Measurements from ENCODE around the gene HAUS3. TPM values are rescaled to one million over a fixed set of nuclear protein-coding genes. Genes with fewer than 3 reads are reported as not detected.

HAUS3 gene
- total RNA-seq, 1 donor from 2014 or later: 13.0 TPM

DNA sequence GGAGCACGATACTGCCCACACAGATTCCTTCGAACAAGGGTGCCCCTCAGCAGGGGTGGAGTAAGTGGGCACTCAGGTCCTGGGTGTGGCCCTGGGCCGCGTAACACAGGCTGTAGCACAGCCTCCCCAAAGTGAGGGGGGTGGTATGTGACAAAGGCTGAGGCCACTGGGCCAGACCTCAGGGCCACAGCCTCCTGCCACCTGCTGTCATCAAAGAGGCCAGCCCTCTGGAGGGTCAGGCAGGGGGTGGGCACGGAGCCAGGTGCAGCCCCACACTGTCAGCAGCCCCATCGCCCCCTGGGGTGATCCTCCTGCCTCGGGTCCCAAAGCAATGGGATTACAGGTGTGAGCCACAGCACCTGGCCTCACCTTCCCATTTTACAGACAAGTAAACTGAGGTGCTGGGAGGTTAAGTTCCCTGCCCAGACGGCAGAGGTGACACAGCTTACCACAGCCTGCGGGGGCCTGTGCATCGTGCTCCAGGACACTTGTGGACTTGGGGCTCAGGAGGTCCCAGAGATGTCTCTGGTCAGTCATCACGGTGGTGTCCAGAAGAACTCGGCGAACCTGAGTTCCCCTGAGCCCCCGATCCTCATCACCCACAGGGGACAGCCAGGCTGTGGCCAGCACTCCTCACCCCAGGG lies 47.5 kb upstream of the HAUS3 start:
- TF ChIP-seq, protein P1, sequence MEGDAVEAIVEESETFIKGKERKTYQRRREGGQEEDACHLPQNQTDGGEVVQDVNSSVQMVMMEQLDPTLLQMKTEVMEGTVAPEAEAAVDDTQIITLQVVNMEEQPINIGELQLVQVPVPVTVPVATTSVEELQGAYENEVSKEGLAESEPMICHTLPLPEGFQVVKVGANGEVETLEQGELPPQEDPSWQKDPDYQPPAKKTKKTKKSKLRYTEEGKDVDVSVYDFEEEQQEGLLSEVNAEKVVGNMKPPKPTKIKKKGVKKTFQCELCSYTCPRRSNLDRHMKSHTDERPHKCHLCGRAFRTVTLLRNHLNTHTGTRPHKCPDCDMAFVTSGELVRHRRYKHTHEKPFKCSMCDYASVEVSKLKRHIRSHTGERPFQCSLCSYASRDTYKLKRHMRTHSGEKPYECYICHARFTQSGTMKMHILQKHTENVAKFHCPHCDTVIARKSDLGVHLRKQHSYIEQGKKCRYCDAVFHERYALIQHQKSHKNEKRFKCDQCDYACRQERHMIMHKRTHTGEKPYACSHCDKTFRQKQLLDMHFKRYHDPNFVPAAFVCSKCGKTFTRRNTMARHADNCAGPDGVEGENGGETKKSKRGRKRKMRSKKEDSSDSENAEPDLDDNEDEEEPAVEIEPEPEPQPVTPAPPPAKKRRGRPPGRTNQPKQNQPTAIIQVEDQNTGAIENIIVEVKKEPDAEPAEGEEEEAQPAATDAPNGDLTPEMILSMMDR (IDR thresholded peaks at IDR 0.05): no peak
- Histone ChIP-seq H3K27ac (no peak overlapping the region), H3K4me1 (no peaks in the 10 kb centered on the region), H3K27me3 (no peaks in the 10 kb centered on the region), H3K4me3 (no peak overlapping the region), H3K36me3 (no peaks in the 10 kb centered on the region), H3K9me3 (peaks cover 3% of the 10 kb centered on the region)
- intact Hi-C loops (cut with DNase I): no loop called here
- DNase-seq (peak; percentile 51), ATAC-seq (no peak)

DNA sequence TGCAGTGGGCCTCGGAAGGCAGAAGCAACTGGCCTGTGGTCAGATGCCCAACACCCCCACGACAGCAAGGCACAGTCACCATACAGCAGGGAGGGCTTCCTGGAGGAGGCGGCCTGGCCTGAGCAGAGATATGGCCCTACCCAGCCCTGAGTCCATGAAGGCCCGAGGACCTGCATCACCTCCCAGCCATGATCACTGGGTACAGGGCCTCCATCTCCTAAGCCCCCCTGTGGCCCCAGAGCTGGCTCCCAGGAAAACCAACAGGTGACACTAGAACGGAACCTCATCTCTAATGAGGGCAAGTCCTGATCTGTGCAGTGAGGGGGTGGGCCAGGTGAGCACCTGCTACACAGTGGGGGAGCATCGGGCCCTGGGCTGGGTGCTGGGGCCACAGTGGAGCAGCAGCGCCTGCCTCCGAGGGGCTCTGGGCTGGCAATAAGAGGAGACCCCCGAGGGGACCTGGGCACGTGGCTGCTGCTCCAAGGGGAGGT lies 46.2 kb upstream of the HAUS3 start:
- ATAC-seq (no peak), DNase-seq (peak; percentile 50)
- intact Hi-C loops (cut with DNase I): no loop called here
- Histone ChIP-seq H3K9me3 (no peaks in the 10 kb centered on the region), H3K36me3 (no peaks in the 10 kb centered on the region), H3K4me3 (no peak overlapping the region), H3K27me3 (no peaks in the 10 kb centered on the region), H3K4me1 (no peaks in the 10 kb centered on the region), H3K27ac (no peak overlapping the region)
- TF ChIP-seq, protein P1 (IDR thresholded peaks at IDR 0.05): no peak

DNA sequence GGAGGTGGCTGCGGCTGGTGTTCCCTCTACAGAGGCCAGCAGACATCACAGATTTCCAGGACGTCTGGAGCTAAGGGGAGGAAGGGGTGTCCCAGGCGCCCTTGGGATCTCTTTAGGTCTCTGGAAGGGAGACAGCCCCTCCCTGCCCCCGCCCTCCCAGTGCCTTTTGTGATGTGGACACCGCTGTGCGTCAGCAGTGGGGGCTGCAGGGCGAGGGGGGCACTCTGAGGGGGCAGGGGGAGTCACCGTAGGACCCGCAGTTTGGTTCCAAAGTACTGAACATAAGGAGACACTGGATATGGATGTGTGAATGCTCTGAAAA lies 45.6 kb upstream of the HAUS3 start:
- no peaks in the 10 kb centered on the region for H3K4me1 ChIP-seq
- no peak overlapping the region for H3K4me3 ChIP-seq
- TF ChIP-seq, protein P1 (IDR thresholded peaks at IDR 0.05): no peak
- intact Hi-C loops (cut with DNase I): no loop called here
- no peaks in the 10 kb centered on the region for H3K36me3 ChIP-seq
- ATAC-seq (no peak), DNase-seq (peak; percentile 37)
- no peaks in the 10 kb centered on the region for H3K27me3 ChIP-seq
- no peaks in the 10 kb centered on the region for H3K9me3 ChIP-seq
- no peak overlapping the region for H3K27ac ChIP-seq

DNA sequence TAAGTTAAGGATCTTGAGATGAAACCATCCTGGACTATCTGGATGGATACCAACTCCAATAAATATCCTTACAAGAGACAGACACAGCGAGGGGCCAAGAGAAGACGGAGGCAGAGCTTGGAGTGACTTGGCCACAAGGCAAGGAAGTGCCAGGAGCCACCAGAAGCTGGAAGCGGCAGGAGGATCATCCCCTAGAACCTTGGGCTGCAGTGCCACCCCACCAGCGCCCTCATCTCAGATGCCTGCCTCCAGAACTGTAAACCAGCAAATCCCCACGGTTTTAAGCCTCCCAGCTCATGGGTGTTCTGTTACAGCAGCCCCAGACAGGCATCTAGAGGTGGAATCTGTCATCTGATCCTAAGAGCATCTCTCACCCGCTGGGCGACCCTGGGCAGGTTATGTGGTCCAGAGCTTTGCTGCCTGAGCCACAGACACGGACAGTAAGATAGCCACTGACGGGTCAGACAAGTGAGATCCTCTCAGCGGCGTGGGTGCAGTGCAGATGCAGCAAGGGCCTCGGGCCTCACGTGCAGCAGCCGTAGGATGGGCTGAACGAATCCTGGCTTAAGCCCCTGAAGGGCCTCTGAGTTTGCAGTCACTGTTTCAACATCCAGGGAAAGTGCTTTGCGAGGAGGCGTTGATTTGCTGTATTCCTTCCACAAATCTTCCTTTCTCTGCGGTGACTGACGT lies 45.1 kb upstream of the HAUS3 start:
- no peak overlapping the region for H3K4me3 ChIP-seq
- ATAC-seq (no peak), DNase-seq (peak; percentile 51)
- H3K27ac ChIP-seq: no peak overlapping the region
- H3K27me3 ChIP-seq: no peaks in the 10 kb centered on the region
- no peaks in the 10 kb centered on the region for H3K9me3 ChIP-seq
- no peaks in the 10 kb centered on the region for H3K4me1 ChIP-seq
- TF ChIP-seq, protein P1 (IDR thresholded peaks at IDR 0.05): no peak
- H3K36me3 ChIP-seq: no peaks in the 10 kb centered on the region
- intact Hi-C loops (cut with DNase I): no loop called here

DNA sequence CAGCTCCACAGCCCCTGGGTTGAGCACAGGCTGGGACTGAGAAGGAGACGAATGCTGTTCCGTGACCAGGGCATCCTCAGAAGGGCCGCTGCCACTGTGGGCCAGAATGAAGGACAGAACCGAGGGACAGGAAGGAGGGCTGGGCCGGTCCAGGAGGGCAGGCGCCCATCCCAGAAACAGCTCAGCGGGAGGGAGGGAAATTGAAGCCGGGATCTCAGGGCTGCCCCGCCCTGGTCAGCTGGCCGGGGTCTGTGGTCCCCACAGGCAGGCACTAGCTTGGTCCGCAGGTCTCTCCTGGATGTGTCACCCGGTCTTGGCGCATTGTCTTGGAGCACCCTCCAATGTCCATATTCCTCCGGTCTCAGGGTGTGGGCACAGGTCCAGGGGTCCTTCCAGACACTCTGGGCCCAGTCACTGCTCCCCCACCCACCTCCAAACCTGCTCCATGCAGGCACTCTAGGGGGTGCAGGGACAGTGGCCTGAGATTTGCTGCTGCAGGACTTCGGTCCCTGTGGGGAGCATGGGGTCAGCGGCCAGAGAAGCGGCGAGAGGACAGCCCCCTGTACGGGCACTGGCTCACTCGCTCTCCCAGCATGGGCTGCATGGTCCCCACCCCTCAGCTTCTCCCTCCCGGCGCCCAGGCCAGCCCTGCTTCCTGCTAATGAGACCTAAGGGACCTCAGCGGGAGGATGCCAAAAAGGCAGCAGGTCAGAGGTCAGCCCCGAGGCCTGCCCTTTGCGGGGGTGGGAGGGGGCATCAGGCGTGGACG lies 43.9 kb upstream of the HAUS3 start:
- Histone ChIP-seq H3K36me3 (no peaks in the 10 kb centered on the region), H3K4me1 (no peaks in the 10 kb centered on the region), H3K9me3 (no peaks in the 10 kb centered on the region), H3K27ac (no peak overlapping the region), H3K4me3 (no peak overlapping the region), H3K27me3 (no peaks in the 10 kb centered on the region)
- TF ChIP-seq, protein P1 (IDR thresholded peaks at IDR 0.05): no peak
- peak; percentile 58 for DNase-seq
- no peak for ATAC-seq
- intact Hi-C loops (cut with DNase I): no loop called here

Measured in upper lobe of right lung (tissue), 1 donor.